Motor neuron (in vitro differentiated cells): Measurements from ENCODE around the gene HACD1. TPM values are rescaled to one million over a fixed set of nuclear protein-coding genes. Genes with fewer than 3 reads are reported as not detected.

Source experiments
- ATAC-seq, 8 experiments: fragments of 200-7000 bp; cut with Tn5 transposase; replicated peaks in 6 of 8; 2 replicates each; pipeline ENCODE4 v1.8.0; 2021; ENCODE audit warnings: mild to moderate bottlenecking in 8 of 8, moderate library complexity in 8 of 8
- H3K27ac ChIP-seq, 2 donors: fragments of 250-450 bp; sonication (Bioruptor Pico); 2 replicates each; pipeline ENCODE4 v1.9.0; 2021; ENCODE audit warnings: antibody characterized with exemption in 2 of 2, mild to moderate bottlenecking in 2 of 2, moderate library complexity in 1 of 2
- H3K4me1 ChIP-seq, 2 donors: fragments of 250-450 bp; sonication (Bioruptor Pico); replicated peaks in 1 of 2; 2 replicates each; pipeline ENCODE4 v1.6.1; 2021; ENCODE audit warnings: antibody characterized with exemption in 2 of 2, mild to moderate bottlenecking in 2 of 2, moderate library complexity in 1 of 2
- H3K4me3 ChIP-seq, 5 donors: fragments of 250-450 bp; sonication (Bioruptor Pico); 2 replicates each; pipeline ENCODE4 v1.9.0; 2021; ENCODE audit warnings: antibody characterized with exemption in 5 of 5, mild to moderate bottlenecking in 5 of 5, moderate library complexity in 4 of 5
- WGBS, 10 experiments: fragments of 450-650 bp; shearing (Covaris generic); methylation state at CpG; one replicate each; pipeline ENCODE4 v1.0.0; 2022; 5-methylcytosine and 5-hydroxymethylcytosine counted together
- in situ Hi-C, 9 experiments: fragments of 400-800 bp; cut with MboI; loops; one replicate each; pipeline ENCODE4 v1.15.0; 2021; ENCODE audit warnings: low sequenced_read_pairs in 9 of 9, low pct_unique_long_range_greater_than_20kb in 2 of 9; ENCODE audit not compliant: unreplicated experiment in 9 of 9
- total RNA-seq, 8 experiments: library from RNA; unstranded; fragments of 300-600 nt; gene quantifications; 2 replicates each; pipeline versions ENCODE4 v1.2.3 to v1.2.4, GENCODE V29; 2022

Gene HACD1
- total RNA-seq, 8 experiments from 2014 or later, result 1.3 to 16.0 (median 6.5) TPM

DNA sequence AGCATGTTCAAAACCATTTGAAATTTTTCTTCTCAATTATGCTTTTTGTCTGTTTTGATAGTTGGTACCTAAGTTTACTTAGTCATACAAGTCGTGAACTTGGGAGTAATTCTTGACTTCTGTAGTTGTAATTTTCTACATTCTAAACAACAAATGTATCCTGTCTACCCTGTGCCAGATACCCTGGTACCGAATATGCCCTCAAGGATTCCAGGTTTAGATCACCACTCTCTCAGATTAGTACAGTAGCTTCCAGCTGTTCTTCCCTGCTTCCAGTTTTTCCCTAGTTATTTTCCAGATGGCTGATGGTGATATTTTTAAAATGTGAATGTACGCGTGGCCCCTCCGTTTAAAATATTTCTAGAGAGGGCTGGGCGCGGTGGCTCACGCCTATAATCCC lies 33.2 kb upstream of the HACD1 start:
- in situ Hi-C loops, result no loop called here
- ATAC-seq, result no peak
- Histone ChIP-seq H3K27ac (no peak overlapping the region), H3K4me1 (peaks cover 8 to 12% of the 10 kb centered on the region in 2 donors), H3K4me3 (no peak overlapping the region)
- 83 to 100% (median 97%) methylated on average over 1 to 8 of the region's 8 CpGs; no CpG with 5 or more reads in 1 of the 10 experiments for WGBS, 10 experiments

DNA sequence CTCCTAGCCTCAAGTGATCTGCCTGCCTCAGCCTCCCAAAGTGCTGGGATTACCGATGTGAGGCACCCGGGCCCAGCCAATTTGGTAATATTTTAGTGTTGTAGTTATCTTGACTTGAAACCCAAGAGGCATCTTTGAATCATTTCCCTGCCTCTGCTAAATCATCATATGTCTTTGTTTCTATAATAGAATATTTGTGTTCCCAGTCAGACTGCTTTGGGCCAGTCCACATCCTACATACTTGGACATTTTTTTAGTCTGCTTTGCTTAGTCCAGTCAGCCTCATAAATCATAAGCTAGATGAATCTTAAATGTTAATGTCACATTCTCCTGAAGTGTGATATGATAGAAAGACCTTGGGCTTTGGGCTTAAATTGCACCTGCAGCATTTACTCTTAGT lies 32.7 kb upstream of the HACD1 start:
- Histone ChIP-seq H3K27ac (no peak overlapping the region), H3K4me3 (no peak overlapping the region), H3K4me1 (peaks cover 13 to 14% of the 10 kb centered on the region in 2 donors)
- in situ Hi-C loops, result no loop called here
- WGBS, 10 experiments, result 50 to 100% (median 100%) methylated on average over 1 to 2 of the region's 2 CpGs; no CpG with 5 or more reads in 3 of the 10 experiments
- no peak for ATAC-seq

DNA sequence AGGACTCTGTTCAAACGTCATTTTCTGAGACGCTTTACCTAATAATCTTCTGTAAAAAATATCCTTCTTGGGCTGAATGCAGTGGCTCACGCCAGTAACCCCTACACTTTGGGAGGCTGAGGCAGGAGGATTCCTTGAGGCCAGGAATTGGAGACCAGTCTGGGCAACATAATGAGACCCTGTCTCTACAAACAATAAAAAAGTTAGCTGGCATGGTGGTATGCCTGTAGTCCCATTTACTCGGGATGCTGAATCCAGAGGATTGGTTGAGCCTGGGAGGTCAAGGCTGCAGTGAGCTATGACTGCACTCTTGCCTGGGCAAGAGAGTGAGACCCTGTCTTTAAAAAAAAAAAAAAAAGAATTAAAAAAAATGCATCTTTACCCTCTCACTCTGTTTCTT lies 31.9 kb upstream of the HACD1 start:
- H3K4me1 ChIP-seq, result peaks cover 13 to 14% of the 10 kb centered on the region in 2 donors
- WGBS, 10 experiments, result 50 to 100% (median 93%) methylated on average over 1 to 4 of the region's 4 CpGs
- no peak for ATAC-seq
- no peak overlapping the region for H3K4me3 ChIP-seq
- in situ Hi-C loops, result no loop called here
- H3K27ac ChIP-seq, result no peak overlapping the region

DNA sequence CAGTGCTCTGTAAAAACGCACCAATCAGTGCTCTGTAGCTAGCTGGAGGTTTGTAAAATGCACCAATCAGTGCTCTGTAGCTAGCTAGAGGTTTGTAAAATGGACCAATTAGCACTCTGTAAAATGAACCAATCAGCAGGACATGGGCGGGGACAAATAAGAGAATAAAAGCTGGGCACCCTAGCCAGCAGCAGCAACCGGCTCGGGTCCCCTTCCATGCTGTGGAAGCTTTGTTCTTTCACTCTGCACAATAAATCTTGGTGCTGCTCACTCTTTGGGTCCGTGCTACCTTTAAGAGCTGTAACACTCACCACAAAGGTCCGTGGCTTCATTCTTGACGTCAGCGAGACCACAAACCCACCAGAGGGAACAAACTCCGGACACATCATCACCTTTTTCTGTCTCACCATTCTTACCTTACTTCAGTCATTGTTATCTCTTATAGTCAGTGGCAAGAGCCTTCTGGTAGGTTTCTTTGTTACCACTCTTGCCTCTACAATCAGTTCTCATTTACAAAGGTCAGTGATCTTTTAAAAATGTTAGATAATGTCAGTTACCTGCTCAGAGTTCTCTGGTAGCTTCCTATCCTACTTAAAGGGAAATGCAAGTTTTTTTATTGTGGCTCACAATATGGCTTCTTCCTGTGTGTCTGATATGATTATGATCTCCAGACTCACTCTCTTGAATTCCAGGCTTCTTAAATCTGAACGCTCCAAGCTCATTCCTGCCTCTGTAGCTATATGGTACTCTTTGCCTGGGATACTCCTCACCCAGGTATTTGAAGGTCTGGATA lies 31.3 kb upstream of the HACD1 start:
- ATAC-seq, result no peak
- Histone ChIP-seq H3K27ac (no peak overlapping the region), H3K4me3 (no peak overlapping the region), H3K4me1 (peaks cover 13 to 14% of the 10 kb centered on the region in 2 donors)
- 84 to 98% (median 92%) methylated on average over 4 to 10 of the region's 10 CpGs; no CpG with 5 or more reads in 1 of the 10 experiments for WGBS, 10 experiments
- in situ Hi-C loops, result no loop called here

DNA sequence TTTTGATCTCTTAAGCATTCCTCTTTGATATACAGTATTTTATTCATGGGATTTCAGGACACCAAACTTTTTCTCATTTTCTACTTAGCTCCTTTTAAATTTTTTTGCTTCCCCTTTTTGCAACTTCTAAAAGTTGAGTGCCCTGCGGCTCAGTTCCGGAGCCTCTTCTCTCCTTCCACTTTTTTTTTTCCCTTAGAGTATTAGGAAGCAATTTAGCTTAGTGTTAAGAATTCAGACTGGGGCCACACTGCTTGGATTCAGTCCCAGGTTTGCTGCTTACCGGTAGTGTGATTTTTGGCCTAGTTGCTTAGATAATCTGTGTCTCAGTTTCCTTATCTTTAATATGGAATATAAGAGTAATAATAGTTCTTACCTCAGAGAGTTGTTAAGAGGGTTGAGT lies 30.2 kb upstream of the HACD1 start:
- no peak for ATAC-seq
- Histone ChIP-seq H3K4me3 (no peak overlapping the region), H3K4me1 (peaks cover 18% of the 10 kb centered on the region in 2 donors), H3K27ac (no peak overlapping the region)
- in situ Hi-C loops, result no loop called here
- WGBS, 10 experiments, result 73 to 100% (median 97%) methylated on average over 1 to 3 of the region's 3 CpGs

DNA sequence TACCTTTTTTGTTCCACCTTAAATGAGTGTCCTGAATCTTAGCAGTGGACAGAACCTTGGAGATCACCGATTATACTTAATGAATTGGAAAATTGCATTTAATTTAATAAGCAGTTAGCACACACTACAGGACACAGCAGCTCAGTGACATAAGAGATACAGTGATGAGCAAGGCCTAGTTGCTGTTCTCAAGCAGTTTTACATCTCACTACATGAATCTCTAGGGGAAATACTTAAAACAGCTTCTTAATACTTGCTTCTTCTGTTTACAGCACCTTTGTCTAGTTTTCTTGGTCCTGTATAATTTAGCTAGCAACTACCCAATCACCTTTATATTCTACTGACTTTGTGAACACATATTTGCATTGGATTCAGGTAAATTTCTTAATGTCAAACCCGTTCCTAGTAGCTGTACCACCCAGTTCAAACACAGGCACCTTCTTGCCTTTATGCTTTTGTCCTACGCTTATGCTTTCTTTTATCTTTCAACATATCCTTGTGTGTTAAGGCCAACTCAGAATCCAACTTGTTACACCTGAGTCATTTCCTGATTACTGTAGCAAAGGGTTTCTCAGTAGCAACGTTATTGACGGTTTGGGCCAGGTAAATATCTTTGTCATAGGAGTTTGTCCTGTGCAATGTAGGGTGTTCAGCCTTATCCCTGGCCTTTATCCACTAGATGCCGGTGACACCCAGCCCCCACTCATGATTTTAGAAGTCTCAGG lies 28.6 kb upstream of the HACD1 start:
- in situ Hi-C loops, result no loop called here
- 62 to 100% (median 81%) methylated on average over 2 to 6 of the region's 6 CpGs for WGBS, 10 experiments
- no peak for ATAC-seq
- Histone ChIP-seq H3K27ac (no peak overlapping the region), H3K4me1 (peaks cover 14 to 18% of the 10 kb centered on the region in 2 donors), H3K4me3 (peak overlapping the region in 1 of 5 donors; percentile 94)

DNA sequence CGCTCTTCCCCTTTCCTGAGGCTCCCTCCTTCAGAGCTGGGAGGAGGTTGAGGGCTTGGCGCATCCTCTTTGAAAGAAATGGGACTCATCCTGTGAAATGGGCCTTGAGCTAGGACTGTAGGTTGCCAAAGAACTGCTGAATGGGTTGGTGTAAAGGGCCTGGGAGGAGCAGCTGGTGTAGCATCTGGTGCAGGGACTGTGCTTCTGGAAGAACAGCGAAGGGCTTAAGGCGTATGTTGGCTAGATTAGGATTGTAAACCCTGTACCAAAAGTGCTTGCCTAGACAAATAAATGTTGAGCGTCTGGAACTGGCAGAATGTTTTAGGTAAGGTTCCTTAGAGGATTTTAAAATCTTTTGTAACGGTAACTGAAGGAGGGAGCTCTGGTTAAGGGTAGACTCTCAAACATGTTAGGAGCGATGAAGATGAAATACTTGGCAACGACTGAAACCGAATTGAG lies 27.3 kb upstream of the HACD1 start:
- in situ Hi-C loops, result no loop called here
- ATAC-seq, result peak; percentile 30 to 60 (median 54)
- peak overlapping the region; percentile 99 to 100 for H3K27ac ChIP-seq
- H3K4me3 ChIP-seq, result peak overlapping the region; percentile 53 to 94 (median 75)
- H3K4me1 ChIP-seq, result peaks cover 14 to 18% of the 10 kb centered on the region in 2 donors
- WGBS, 10 experiments, result 0 to 8% (median 0%) methylated on average over 2 to 7 of the region's 9 CpGs; no CpG with 5 or more reads in 2 of the 10 experiments

DNA sequence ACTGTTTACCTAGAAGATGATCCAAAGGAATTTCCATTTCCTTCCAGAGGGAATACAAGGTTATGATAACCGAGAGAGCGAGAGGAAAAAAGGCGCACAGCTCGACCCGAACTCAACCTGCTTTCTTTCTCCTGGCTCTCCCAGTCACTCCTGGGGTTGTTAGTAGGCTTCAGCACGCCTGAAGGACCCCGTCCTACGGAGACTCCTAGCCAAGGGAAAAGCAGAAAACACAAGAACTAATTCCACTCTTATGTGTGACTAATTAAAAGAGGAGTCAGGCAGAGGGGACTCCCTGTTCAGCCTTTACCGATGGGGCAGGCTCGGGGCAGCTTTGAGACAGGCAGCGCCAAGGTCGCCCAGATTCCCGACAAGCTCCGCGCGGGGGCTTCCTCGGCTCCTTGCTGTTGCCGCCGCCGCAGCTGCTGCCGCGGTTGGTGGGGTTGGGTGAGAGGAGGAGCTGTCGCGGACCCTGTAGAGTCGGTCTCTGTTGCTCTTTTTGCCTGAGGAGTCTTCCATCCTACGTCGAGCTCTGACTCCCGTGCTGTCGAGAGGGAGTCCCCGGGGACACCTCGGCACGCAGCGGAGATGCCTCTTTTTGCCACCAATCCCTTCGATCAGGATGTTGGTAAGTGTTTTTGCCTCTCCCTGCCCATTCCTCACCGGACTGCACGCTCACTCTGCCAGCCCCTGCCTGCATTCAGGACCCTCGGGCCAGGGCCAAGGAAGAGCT lies 26.7 kb upstream of the HACD1 start, which contains the start of gene STAM:
STAM (plus strand) TSS at position 397 of the 730 bp plus-strand sequence; CDS start at position 586, 189 bp downstream.
- Histone ChIP-seq H3K27ac (peak within 1 kb of the TSS; percentile 99 to 100), H3K4me3 (peak within 1 kb of the TSS; percentile 53 to 94 (median 75)), H3K4me1 (peaks cover 14 to 18% of the 10 kb centered on the region in 2 donors)
- peak; percentile 80 to 96 (median 94) for ATAC-seq
- in situ Hi-C loops, result no loop called here
- 0% methylated on average over 1 to 34 of the region's 37 CpGs; no CpG with 5 or more reads in 3 of the 10 experiments for WGBS, 10 experiments

DNA sequence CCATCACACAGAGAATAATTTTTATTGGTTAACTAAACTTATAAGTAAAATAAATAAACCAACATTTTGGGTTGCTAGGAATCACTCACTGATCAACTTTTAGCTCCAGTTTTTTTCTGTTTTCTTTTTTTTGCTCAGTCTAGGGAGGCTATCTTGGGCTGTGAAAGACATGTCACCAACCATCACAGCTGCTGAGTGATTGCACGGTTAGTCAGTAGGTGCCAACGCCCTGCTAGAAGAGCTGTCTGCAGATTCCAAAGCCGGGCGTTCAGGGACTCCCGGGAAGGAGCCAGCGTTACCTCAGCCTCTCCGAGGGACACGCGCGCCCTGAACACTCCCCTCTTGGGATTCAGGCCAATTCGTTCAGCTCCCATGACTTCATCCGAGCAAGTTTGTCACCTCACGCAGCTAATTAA lies 26.2 kb upstream of the HACD1 start:
- Histone ChIP-seq H3K27ac (peak overlapping the region; percentile 99 to 100), H3K4me3 (peak overlapping the region; percentile 53 to 94 (median 75)), H3K4me1 (peaks cover 14 to 18% of the 10 kb centered on the region in 2 donors)
- in situ Hi-C loops, result no loop called here
- WGBS, 10 experiments, result 0 to 1% (median 0%) methylated on average over 1 to 13 of the region's 13 CpGs; no CpG with 5 or more reads in 1 of the 10 experiments
- peak; percentile 46 to 82 (median 60) for ATAC-seq

DNA sequence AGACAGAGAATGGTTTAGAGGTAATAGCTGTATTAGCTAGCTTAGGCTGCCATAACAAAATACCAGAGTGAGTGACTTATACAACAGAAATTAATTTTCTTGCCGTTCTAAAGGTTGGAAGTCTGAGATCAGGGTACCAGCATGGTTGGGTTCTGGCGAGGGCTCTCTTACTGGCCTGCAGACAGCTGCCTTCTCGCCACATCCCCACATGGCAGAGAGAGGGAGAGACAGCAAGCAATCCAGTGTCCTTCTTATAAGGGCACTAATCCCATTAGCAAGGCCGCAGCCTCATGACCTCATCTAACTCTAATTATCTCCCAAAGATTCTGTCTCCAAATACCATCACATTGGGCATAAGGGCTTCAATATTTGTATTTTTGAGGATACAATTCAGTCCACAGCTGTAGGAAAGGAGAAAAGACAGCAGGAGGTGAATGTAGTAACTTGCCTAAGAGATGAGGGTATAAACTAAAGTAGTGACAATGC lies 23.2 kb upstream of the HACD1 start:
- in situ Hi-C loops, result no loop called here
- Histone ChIP-seq H3K4me1 (peaks cover 5 to 10% of the 10 kb centered on the region in 2 donors), H3K27ac (no peak overlapping the region), H3K4me3 (no peak overlapping the region)
- ATAC-seq, result no peak
- WGBS, 10 experiments, result 91 to 100% (median 98%) methylated on average over 1 to 4 of the region's 4 CpGs; no CpG with 5 or more reads in 3 of the 10 experiments

DNA sequence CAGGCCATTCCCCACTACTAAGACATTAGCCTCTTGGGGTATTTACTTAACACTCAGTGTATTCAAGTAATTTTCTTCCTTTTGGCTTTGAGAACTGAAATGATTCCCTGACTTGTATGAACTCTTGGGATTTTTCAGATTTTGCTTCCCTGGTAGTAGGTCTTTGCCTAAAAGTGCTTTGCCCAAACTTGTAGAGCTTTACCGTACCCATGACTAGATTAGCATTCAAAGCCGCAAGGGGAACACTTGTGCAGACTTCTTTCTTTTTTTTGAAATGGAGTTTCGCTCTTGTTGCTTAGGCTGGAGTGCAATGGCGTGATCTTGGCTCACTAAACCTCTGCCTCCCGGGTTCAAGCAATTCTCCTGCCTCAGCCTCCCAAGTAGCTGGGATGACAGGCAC lies 20.7 kb upstream of the HACD1 start:
- Histone ChIP-seq H3K4me1 (peaks cover 3 to 4% of the 10 kb centered on the region in 2 donors), H3K4me3 (no peak overlapping the region), H3K27ac (no peak overlapping the region)
- in situ Hi-C loops, result no loop called here
- WGBS, 10 experiments, result 72 to 100% (median 100%) methylated on average over 2 to 4 of the region's 5 CpGs; no CpG with 5 or more reads in 3 of the 10 experiments
- no peak for ATAC-seq

DNA sequence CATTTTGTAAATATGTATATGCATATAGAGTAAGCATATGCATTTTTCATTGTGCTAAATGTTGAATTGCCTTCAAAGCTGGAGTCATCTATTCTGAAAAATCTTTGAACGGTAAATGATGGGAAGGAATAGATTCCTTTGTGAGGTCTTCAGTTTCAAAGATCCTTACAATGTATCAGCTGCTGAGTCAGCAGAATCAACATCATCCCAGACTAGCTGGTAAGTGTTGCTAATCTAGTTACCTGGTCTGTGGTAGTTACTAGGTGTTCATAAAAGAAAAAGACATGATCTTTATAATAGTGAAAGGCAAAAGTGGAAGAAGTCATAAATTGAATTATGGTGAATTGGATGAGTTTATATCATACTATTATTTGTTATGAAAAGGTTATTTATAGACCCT lies 16.2 kb upstream of the HACD1 start:
- no peak overlapping the region for H3K4me3 ChIP-seq
- ATAC-seq, result peak in 1 of 8 experiments; percentile 62
- H3K4me1 ChIP-seq, result no peaks in the 10 kb centered on the region
- 29 to 100% (median 87%) methylated on average over 1 of the region's 1 CpG; no CpG with 5 or more reads in 2 of the 10 experiments for WGBS, 10 experiments
- no peak overlapping the region for H3K27ac ChIP-seq
- in situ Hi-C loops, result no loop called here
